Activated gamma-delta T cell treated with anti-CD3 and anti-CD28 coated beads, Interleukin-2, amount 50 U/mL, for 16 hours (primary cell): ENCODE results near the gene ASXL1.
"Not testable (repeated sequence)": the region's sequence is repeated elsewhere in the genome, so short reads cannot be mapped to it uniquely, and the experiment has no call there.

Experiments
- DNase-seq: peaks from one replicate; pipeline ENCODE4 v3.0.0-alpha.2; 2020; ENCODE audit warnings: low read depth

ASXL1 gene

GRCh38 chr20:32357869-32358631 lies at the start of gene ASXL1:
Gene ASXL1, plus strand, starts transcription at chr20:32358331. Its CDS starts 445 bp downstream, at chr20:32358776.
- DNase-seq, result peak; percentile 90

DNA sequence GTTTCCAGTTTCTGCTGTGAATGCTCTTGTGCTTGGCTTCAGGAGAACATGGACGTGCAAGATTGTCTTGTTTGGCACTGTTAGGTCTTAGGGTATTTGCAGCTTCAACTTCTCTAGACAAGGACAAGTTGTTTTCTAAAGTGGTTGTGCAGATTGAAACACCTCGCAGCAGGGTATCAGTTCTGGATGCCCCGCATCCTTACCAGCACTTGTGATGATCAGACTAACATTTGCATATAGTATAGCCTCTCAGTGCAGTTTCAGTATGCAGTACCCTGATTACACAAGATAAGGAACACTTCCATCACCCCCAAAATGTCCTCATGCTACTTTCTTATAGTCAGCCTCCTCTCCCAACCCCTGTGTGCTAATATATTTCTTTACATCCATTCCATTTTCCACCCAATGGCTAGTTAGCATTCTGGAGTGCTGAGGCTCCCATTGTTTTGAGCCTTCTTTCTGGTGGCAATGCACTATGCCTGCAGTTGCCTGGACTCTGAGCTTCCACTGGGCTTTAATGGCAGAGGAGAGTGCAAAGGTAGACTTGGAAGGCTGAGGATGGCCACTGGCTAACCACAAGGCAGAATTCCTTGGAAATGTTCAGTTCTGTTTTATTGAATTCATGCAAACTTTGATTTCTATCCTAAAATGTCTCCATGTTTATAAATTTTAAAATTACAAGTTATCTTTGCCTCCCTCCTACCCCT lies 45.3 kb upstream of the ASXL1 start:
- no peak for DNase-seq

- DNase-seq, result no peak
Observed at GRCh38 chr20:32314768-32315167, 43.4 kb upstream of the ASXL1 start.

- DNase-seq, result no peak
Observed at GRCh38 chr20:32315399-32315798, 42.7 kb upstream of the ASXL1 start.

- DNase-seq, result no peak
Observed at GRCh38 chr20:32315891-32316290, 42.2 kb upstream of the ASXL1 start.

- DNase-seq, result no peak
Observed at GRCh38 chr20:32316667-32317066, 41.5 kb upstream of the ASXL1 start.

GRCh38 chr20:32319100-32319499 lies 39.0 kb upstream of the ASXL1 start:
- DNase-seq, result no peak

GRCh38 chr20:32320305-32320704 lies 37.8 kb upstream of the ASXL1 start:
- no peak for DNase-seq

DNA sequence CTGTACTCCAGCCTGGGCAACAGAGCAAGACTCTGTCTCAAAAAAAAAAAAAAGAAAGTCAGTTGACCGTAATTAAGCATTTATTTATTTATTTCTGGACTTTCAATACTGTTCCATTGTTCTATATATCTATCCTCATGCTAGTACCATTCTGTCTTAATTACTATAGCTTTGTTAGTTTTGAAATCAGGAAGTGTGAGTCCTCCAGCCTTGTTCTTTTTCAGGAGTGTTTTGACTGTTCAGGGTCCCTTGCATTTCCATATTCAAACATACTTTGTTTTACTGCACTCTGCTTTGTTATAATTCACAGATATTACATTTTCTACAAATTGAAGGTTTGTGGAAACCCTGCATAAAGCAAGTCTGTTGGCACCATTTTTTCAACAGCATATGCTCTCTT lies 36.7 kb upstream of the ASXL1 start:
- no peak for DNase-seq

- not testable (repeated sequence) for DNase-seq
Observed at GRCh38 chr20:32322260-32322659, 35.9 kb upstream of the ASXL1 start.

DNA sequence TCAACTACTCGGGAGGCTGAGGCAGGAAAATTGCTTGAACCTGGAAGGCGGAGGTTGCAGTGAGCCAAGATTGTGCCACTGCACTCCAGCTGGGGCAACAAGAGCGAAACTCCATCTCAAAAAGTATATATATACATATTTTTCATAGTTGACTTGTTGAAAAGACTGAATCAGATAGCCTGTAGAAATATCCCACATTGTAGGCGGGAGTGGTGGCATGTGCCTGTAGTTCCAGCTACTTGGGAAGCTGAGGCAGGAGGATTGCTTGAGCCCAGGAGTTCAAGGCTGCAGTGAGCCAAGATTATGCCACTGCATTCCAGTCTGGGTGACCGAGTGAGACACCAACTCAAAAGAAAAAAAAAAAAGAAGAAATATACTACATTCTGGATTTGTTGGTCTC lies 34.4 kb upstream of the ASXL1 start:
- not testable (repeated sequence) for DNase-seq

GRCh38 chr20:32325706-32326503 lies 32.2 kb upstream of the ASXL1 start:
- DNase-seq, result no peak

DNA sequence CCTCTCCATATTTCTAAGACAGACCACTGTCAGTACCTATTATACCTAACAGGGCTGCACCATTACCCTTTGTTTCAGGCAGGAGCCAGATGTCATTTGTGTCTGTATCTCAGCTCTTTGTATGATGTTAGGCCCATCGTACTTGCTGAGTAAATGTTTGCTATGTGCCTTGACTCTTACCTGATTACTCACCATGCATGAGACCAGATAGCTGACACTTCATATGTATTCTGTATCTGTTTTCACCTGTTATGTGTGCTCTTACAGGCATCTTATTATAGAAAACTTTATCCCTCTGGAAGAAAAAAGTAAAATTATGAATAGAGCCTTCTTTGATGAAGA lies 31.7 kb upstream of the ASXL1 start:
- DNase-seq, result no peak

DNA sequence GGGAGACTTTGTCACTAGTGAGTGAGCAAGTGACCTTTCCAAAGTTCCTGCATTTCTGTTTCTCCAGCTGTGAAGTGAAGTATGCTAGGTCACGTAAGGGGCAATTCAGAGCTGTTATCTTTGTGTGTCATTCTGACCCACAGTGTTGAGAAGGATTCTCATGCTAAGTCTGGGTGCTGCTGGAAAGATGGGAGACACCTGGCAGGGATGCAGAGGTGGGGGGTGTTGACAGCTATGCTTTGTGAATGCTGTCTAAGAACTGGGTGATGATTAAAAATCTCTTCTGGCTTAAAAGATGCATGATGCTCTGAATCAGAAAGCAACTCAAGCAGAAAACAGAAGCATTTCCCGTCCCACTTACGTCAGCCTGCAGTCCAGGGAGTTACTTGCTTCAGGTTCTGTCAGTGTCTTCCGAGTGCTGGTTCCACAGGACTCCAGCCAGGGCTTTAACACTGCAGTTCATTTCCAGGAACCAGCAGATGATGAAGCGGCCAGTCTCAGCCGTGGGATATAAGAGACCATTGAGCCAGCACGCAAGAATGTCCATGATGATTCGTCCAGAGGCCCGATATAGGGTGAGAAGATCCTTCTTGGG lies 30.9 kb upstream of the ASXL1 start:
- DNase-seq, result no peak

DNA sequence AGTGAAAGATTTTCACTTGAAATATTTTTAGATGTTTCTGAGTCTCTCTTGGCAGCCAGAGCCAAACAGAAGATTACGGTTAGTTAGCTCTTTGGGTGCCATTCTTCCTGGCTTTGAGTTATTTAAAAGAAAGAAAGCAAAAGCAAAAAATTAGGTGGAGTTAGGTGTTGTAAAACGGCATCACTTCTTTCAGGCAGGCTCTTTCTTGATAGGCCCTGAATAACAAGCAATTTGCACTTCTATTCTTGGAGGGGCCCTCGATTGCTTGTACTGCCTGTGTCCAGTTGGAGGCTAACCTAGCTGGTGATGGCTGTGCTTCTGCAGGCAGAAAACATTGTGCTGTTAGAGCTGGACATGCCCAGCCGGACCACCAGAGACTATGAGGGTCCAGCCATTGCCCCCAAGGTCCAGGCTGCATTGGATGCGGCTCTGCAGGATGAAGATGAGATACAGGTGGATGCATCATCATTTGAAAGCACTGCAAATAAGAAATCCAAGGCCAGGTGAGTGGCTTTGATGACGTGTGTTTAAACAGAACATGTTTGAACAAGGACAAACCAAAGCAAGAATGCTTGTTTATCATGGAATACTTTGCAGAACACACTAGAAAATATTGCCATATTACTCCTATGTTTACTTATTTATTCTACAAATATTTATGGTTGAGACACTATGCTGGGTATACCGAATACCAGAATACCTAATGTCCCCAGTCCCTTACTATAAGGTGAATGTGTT lies 28.1 kb upstream of the ASXL1 start:
- DNase-seq, result no peak

GRCh38 chr20:32330555-32330897 lies 27.6 kb upstream of the ASXL1 start:
- DNase-seq, result no peak

GRCh38 chr20:32332614-32333013 lies 25.5 kb upstream of the ASXL1 start:
- no peak for DNase-seq

GRCh38 chr20:32333181-32333987 lies 24.7 kb upstream of the ASXL1 start:
- no peak for DNase-seq

- DNase-seq, result peak; percentile 36
Observed at GRCh38 chr20:32333988-32334885, 23.9 kb upstream of the ASXL1 start.

DNA sequence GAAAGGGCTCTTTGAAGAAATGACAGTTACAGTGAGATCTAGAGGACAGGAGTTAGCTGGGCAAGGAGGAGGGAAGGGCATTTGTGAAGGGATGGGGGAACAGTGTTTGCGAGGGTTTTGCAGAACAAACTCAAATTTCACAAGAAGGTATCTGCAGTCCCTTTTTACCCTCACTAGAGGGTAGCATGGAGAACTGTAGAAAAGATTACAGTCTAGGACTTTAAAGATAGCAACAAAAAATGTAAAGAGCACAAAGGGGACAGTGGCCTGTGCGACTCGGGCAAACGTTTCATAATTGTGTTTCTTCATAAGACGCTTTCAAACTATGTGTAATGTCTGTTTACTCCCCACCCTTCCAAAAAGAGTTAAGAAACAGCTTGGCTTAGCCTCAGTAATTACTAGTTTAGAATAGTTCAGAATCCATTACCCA lies 21.2 kb upstream of the ASXL1 start:
- no peak for DNase-seq
